Measurements from ENCODE around the gene DCAF11. TPM values are rescaled to one million over a fixed set of nuclear protein-coding genes. Genes with fewer than 3 reads are reported as not detected.
A peak's percentile ranks its signal among the peaks of the same experiment; 100 is the strongest.

The DCAF11 gene
- total and polyA plus RNA-seq, 2 of the 13 experiments (the other 11 are each of a cell fraction or from before 2014, with no cell fraction given), result 150 to 257 TPM

DNA sequence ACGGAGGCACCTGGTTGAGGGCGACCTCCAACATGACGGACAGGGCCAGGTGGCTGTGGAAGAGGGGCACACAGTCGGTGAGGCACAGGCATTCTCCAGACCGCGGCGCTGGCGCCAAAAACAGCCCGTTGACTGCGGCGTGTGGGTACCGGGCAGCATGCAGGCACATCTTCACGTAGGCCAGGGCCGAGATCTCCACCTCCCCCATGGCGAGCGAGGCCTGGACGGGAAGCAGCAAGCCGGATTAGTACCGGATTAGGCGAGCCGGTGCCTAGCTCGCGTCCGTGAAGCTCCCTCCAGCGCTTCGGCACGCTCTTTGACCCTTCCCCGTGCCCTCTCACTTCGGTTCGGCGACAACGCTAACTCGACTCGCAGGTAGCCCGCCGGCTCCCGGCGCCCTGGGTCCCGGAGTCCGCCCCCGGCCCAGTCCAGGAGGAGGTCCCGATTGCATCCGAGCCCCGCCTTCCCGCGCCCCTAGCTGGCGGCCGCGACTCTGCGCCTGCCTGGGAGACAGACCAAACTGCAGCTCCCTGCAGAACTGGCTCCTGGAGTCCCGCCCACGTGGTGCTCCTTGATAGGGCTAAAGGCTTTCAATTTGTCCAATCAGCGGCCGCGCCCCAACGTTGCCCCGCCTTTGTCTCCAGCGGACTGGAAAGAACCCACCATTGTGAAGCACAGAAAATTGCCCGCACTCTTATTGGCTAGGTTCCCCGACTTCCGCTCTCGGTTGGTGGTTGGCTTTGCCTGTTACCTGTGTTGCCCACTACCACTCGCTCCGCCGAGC is 26.7 kb downstream of the DCAF11 start, which contains the start of gene EMC9 (continued):
- TF ChIP-seq HNF4G (IDR thresholded peaks at IDR 0.05; ENCODE audit: borderline replicate concordance, low read depth, low read length), result 0 out of 2 replicates have a peak, but pooled peaks have one; percentile 23
- TF ChIP-seq HNF4G (CRISPR knock-in tag; IDR thresholded peaks at IDR 0.05; ENCODE audit: borderline replicate concordance, low read depth), result peak; percentile 91
- TF ChIP-seq ZFP82 (CRISPR knock-in tag; IDR thresholded peaks at IDR 0.05; ENCODE audit: borderline replicate concordance), result no peak
- TF ChIP-seq ZSCAN5A (CRISPR knock-in tag; IDR thresholded peaks at IDR 0.05; ENCODE audit: borderline replicate concordance), result peak; percentile 74
- peak; percentile 98 for TF ChIP-seq NFKB2 (CRISPR knock-in tag; IDR thresholded peaks at IDR 0.05; ENCODE audit: borderline replicate concordance)
- TF ChIP-seq, protein P1, sequence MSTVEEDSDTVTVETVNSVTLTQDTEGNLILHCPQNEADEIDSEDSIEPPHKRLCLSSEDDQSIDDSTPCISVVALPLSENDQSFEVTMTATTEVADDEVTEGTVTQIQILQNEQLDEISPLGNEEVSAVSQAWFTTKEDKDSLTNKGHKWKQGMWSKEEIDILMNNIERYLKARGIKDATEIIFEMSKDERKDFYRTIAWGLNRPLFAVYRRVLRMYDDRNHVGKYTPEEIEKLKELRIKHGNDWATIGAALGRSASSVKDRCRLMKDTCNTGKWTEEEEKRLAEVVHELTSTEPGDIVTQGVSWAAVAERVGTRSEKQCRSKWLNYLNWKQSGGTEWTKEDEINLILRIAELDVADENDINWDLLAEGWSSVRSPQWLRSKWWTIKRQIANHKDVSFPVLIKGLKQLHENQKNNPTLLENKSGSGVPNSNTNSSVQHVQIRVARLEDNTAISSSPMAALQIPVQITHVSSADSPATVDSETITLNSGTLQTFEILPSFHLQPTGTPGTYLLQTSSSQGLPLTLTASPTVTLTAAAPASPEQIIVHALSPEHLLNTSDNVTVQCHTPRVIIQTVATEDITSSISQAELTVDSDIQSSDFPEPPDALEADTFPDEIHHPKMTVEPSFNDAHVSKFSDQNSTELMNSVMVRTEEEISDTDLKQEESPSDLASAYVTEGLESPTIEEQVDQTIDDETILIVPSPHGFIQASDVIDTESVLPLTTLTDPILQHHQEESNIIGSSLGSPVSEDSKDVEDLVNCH (CRISPR knock-in tag; IDR thresholded peaks at IDR 0.05), result peak; percentile 97; the same call in 1 of the 2 replicates
- peak; percentile 99 for TF ChIP-seq SAFB2 (CRISPR knock-in tag; IDR thresholded peaks at IDR 0.05; ENCODE audit: borderline replicate concordance, low read depth)
- TF ChIP-seq SNAPC5 (CRISPR knock-in tag; IDR thresholded peaks at IDR 0.05; ENCODE audit: borderline replicate concordance), result no peak; the same call in 1 of the 2 replicates
- TF ChIP-seq ZNF558 (CRISPR knock-in tag; IDR thresholded peaks at IDR 0.05; ENCODE audit: borderline replicate concordance), result no peak
- peak; percentile 95 for TF ChIP-seq MXD1 (CRISPR knock-in tag; IDR thresholded peaks at IDR 0.05)
- no peak for TF ChIP-seq ZBTB2 (CRISPR knock-in tag; IDR thresholded peaks at IDR 0.05; ENCODE audit: low read depth)
- peak; percentile 97; the same call in 1 of the 2 replicates for TF ChIP-seq ZNF761 (CRISPR knock-in tag; conservative IDR thresholded peaks at IDR 0.05)
- peak; percentile 2 for TF ChIP-seq RBM22 (optimal IDR thresholded peaks at IDR 0.05; ENCODE audit: low read length)
- no peak; the same call in 1 of the 2 replicates for TF ChIP-seq SOX5 (CRISPR knock-in tag; IDR thresholded peaks at IDR 0.05; ENCODE audit: borderline replicate concordance)
- no peak for TF ChIP-seq HNF1B (CRISPR knock-in tag; IDR thresholded peaks at IDR 0.05)
- peak; percentile 94 for TF ChIP-seq ZBTB3 (CRISPR knock-in tag; IDR thresholded peaks at IDR 0.05; ENCODE audit: borderline replicate concordance, low read depth)
- TF ChIP-seq GABPB1 (CRISPR knock-in tag; IDR thresholded peaks at IDR 0.05), result peak; percentile 90
- TF ChIP-seq SMYD3 (CRISPR knock-in tag; IDR thresholded peaks at IDR 0.05), result peak; percentile 98; the same call in 1 of the 2 replicates
- TF ChIP-seq, protein P2, sequence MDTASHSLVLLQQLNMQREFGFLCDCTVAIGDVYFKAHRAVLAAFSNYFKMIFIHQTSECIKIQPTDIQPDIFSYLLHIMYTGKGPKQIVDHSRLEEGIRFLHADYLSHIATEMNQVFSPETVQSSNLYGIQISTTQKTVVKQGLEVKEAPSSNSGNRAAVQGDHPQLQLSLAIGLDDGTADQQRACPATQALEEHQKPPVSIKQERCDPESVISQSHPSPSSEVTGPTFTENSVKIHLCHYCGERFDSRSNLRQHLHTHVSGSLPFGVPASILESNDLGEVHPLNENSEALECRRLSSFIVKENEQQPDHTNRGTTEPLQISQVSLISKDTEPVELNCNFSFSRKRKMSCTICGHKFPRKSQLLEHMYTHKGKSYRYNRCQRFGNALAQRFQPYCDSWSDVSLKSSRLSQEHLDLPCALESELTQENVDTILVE (CRISPR knock-in tag; IDR thresholded peaks at IDR 0.05), result peak; percentile 92
